Measurements from ENCODE around the gene ARHGEF28.

The ARHGEF28 gene

GRCh38 chr5:73801686-73802085, 175.7 kb downstream of the ARHGEF28 start:
- H3K27me3 ChIP-seq: no peaks in the 10 kb centered on the region
- H3K4me3 ChIP-seq (ENCODE audit: low read depth, low read length): no peak overlapping the region
- no peaks in the 10 kb centered on the region; the same call in 1 of the 2 replicates for H3K4me1 ChIP-seq
- H3K36me3 ChIP-seq: peaks cover 33% of the 10 kb centered on the region
- TF ChIP-seq, protein P1, sequence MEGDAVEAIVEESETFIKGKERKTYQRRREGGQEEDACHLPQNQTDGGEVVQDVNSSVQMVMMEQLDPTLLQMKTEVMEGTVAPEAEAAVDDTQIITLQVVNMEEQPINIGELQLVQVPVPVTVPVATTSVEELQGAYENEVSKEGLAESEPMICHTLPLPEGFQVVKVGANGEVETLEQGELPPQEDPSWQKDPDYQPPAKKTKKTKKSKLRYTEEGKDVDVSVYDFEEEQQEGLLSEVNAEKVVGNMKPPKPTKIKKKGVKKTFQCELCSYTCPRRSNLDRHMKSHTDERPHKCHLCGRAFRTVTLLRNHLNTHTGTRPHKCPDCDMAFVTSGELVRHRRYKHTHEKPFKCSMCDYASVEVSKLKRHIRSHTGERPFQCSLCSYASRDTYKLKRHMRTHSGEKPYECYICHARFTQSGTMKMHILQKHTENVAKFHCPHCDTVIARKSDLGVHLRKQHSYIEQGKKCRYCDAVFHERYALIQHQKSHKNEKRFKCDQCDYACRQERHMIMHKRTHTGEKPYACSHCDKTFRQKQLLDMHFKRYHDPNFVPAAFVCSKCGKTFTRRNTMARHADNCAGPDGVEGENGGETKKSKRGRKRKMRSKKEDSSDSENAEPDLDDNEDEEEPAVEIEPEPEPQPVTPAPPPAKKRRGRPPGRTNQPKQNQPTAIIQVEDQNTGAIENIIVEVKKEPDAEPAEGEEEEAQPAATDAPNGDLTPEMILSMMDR (IDR thresholded peaks at IDR 0.05; ENCODE audit: low read depth, low read length): no peak
- no peak for DNase-seq
- no peaks in the 10 kb centered on the region for H3K9me3 ChIP-seq

DNA sequence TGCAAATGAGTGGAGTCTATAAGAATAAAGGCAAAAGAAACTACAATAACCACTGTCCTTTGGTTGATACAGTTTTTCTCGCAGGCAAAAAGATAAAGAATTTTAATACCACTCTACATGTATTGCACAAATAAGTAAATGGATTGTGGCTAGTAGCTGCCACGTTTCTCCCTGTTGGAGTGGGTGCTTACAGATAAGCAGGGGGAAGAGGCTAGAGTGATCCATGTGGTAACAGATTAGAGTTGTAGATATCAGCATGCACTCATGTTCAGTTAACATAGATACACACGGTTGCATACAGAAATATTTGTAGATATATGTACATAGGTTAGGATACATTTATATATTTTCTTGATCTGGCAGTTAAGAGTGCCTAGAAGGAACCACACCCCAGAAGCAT, 179.5 kb downstream of the ARHGEF28 start:
- peaks cover 17% of the 10 kb centered on the region for H3K36me3 ChIP-seq
- no peak for DNase-seq
- no peaks in the 10 kb centered on the region for H3K27me3 ChIP-seq
- TF ChIP-seq, protein P1 (IDR thresholded peaks at IDR 0.05; ENCODE audit: low read depth, low read length): no peak
- no peaks in the 10 kb centered on the region for H3K9me3 ChIP-seq
- no peaks in the 10 kb centered on the region for H3K4me1 ChIP-seq
- no peak overlapping the region for H3K4me3 ChIP-seq (ENCODE audit: low read depth, low read length)

DNA sequence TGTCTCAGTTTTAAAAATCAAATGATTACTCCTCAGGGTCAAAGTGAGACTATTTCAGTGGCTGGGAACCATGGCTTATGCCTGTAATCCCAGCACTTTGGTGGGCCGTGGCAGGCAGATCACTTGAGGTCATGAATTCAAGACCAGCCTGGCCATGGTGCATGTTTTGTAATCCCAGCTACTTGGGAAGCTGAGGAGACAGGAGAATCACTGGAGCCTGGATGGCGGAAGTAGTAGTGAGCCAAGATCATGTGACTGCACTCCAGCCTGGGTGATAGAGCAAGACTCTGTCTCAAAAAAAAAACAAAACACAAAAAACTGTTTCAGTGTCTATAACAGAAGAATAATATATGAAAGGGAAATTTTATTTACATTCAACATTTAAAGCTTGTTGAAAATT, 182.9 kb downstream of the ARHGEF28 start:
- Histone ChIP-seq H3K27me3 (no peaks in the 10 kb centered on the region), H3K4me1 (no peaks in the 10 kb centered on the region), H3K4me3 (ENCODE audit: low read depth, low read length) (no peak overlapping the region), H3K36me3 (peaks cover 21% of the 10 kb centered on the region), H3K9me3 (no peaks in the 10 kb centered on the region)
- no peak for DNase-seq
- TF ChIP-seq, protein P1 (IDR thresholded peaks at IDR 0.05; ENCODE audit: low read depth, low read length): no peak

- Histone ChIP-seq H3K4me1 (no peaks in the 10 kb centered on the region), H3K9me3 (no peaks in the 10 kb centered on the region), H3K4me3 (ENCODE audit: low read depth, low read length) (no peak overlapping the region), H3K36me3 (peaks cover 16% of the 10 kb centered on the region; the same call in 1 of the 2 replicates), H3K27me3 (no peaks in the 10 kb centered on the region)
- DNase-seq: no peak
- TF ChIP-seq, protein P1 (IDR thresholded peaks at IDR 0.05; ENCODE audit: low read depth, low read length): no peak
These were observed 184.4 kb downstream of the ARHGEF28 start for GRCh38 chr5:73810429-73810828.

GRCh38 chr5:73812457-73812856, 186.5 kb downstream of the ARHGEF28 start:
- Histone ChIP-seq H3K27me3 (no peaks in the 10 kb centered on the region), H3K4me3 (ENCODE audit: low read depth, low read length) (no peak overlapping the region), H3K9me3 (no peaks in the 10 kb centered on the region), H3K4me1 (no peaks in the 10 kb centered on the region), H3K36me3 (peaks cover 12% of the 10 kb centered on the region; the same call in 1 of the 2 replicates)
- DNase-seq: no peak
- TF ChIP-seq, protein P1 (IDR thresholded peaks at IDR 0.05; ENCODE audit: low read depth, low read length): no peak

DNA sequence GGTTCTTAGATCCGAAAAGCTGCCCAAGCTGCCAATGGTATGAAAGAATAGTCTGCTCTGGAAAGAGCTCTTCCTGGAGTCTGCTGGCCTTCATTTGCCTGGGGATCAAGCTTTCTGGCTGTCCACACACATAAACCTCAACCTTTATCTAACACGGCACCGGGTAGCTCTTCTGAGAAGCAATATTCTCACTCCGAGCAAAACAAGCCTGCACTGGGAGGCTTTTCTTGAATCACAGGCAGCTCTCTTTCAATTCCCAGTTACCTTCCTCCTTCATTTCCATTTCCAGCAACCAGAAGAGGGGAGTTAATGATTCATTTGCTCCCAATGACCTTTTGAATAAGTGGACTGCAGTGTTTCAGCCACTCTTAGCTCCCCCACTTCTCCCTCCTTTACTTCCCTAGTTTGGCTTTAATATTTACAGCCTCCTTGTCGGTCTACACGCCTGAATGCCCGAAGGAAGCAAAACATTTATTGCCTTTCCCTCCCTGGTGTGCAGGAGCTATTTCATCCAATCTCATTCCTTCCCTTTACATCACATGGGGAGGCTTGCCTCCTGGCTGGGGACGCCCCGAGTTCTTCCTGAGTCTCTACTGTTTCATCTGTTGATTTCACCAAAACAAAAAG, 187.1 kb downstream of the ARHGEF28 start:
- Histone ChIP-seq H3K27me3 (no peaks in the 10 kb centered on the region), H3K9me3 (no peaks in the 10 kb centered on the region), H3K36me3 (peaks cover 10% of the 10 kb centered on the region)

More for the DNA sequence above, 187.1 kb downstream of the ARHGEF28 start:
- Histone ChIP-seq H3K4me1 (no peaks in the 10 kb centered on the region), H3K4me3 (ENCODE audit: low read depth, low read length) (no peak overlapping the region)
- TF ChIP-seq, protein P1 (IDR thresholded peaks at IDR 0.05; ENCODE audit: low read depth, low read length): no peak
- no peak for DNase-seq

Measured in BE2C (cell line).